HEK293 (cell line): ENCODE measurements around the gene CST2.
"Not testable (repeated sequence)": the region's sequence is repeated elsewhere in the genome, so short reads cannot be mapped to it uniquely, and the experiment has no call there.

Source experiments
- KLF1 ChIP-seq: fragments of 450-650 bp; formaldehyde crosslinking; IDR thresholded peaks from 2 replicates; pipeline ENCODE4 v1.5.1; 2016; ENCODE audit warnings: missing biosample characterization, missing genetic modification characterization
- ZNF707 ChIP-seq: fragments of 450-650 bp; formaldehyde crosslinking; IDR thresholded peaks from 2 replicates; pipeline ENCODE4 v1.5.1; 2016; ENCODE audit warnings: missing biosample characterization, missing genetic modification characterization
- TF ChIP-seq, protein P1 (sequence below): fragments of 450-650 bp; formaldehyde crosslinking; IDR thresholded peaks from 2 replicates; pipeline ENCODE4 v1.5.1; 2016; ENCODE audit warnings: missing biosample characterization, missing genetic modification characterization
- TF ChIP-seq, protein P2 (sequence below): fragments of 450-650 bp; formaldehyde crosslinking; IDR thresholded peaks from 2 replicates; pipeline ENCODE4 v1.5.1; 2016; ENCODE audit warnings: missing biosample characterization, missing genetic modification characterization

DNA sequence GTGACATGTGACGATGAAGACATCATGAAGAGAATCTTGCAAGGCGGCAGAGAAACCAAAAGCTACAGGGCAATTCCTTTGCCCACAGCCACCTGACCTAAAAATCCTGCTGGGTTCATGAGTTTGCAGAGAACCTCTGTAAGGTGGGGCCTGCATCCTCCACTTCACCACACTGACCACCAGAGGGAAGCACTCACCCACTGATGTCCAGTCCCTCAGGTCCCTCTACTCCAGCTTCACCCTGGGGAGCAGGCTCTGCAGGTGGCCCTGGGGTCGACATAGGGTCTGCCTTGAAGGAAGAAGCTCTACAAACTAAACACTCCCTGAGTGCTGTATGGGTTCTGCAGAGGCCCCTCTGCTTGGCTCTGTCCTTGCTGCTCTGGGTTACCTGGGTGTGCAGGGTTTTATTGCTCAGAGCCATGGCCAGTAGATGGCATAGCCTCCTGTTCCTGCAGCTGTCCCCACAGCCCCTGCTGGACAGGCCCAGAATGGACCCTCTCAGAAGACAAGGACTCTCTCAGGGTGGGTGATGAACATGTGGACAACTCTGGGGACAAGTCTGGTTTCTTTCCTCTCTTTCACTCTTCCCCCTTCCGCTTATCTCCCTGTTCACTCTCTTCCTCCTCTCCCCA lies 27.2 kb downstream of the CST2 start:
- TF ChIP-seq, protein P1, sequence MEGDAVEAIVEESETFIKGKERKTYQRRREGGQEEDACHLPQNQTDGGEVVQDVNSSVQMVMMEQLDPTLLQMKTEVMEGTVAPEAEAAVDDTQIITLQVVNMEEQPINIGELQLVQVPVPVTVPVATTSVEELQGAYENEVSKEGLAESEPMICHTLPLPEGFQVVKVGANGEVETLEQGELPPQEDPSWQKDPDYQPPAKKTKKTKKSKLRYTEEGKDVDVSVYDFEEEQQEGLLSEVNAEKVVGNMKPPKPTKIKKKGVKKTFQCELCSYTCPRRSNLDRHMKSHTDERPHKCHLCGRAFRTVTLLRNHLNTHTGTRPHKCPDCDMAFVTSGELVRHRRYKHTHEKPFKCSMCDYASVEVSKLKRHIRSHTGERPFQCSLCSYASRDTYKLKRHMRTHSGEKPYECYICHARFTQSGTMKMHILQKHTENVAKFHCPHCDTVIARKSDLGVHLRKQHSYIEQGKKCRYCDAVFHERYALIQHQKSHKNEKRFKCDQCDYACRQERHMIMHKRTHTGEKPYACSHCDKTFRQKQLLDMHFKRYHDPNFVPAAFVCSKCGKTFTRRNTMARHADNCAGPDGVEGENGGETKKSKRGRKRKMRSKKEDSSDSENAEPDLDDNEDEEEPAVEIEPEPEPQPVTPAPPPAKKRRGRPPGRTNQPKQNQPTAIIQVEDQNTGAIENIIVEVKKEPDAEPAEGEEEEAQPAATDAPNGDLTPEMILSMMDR (tag by site-specific recombination), result peak; percentile 28; the same call in 1 of the 2 replicates
- TF ChIP-seq, protein P2, sequence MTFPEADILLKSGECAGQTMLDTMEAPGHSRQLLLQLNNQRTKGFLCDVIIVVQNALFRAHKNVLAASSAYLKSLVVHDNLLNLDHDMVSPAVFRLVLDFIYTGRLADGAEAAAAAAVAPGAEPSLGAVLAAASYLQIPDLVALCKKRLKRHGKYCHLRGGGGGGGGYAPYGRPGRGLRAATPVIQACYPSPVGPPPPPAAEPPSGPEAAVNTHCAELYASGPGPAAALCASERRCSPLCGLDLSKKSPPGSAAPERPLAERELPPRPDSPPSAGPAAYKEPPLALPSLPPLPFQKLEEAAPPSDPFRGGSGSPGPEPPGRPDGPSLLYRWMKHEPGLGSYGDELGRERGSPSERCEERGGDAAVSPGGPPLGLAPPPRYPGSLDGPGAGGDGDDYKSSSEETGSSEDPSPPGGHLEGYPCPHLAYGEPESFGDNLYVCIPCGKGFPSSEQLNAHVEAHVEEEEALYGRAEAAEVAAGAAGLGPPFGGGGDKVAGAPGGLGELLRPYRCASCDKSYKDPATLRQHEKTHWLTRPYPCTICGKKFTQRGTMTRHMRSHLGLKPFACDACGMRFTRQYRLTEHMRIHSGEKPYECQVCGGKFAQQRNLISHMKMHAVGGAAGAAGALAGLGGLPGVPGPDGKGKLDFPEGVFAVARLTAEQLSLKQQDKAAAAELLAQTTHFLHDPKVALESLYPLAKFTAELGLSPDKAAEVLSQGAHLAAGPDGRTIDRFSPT, result not testable (repeated sequence)
- TF ChIP-seq KLF1, ZNF707 (tag by site-specific recombination): not testable (repeated sequence)
